Tibial nerve (tissue), 4 donors: ENCODE data around the gene RAB3B. TPM values are rescaled to one million over a fixed set of nuclear protein-coding genes. Genes with fewer than 3 reads are reported as not detected.

Source experiments
- DNase-seq, 2 donors: peaks; one replicate each; pipeline ENCODE4 v3.0.0-alpha.2; 2019; ENCODE audit warnings: low spot score in 2 of 2
- H3K27ac ChIP-seq, 4 donors: fragments of 200-600 bp; sonication (generic) in 3 of 4; one replicate each; pipeline ENCODE4 v1.5.1; 2017 to 2019; ENCODE audit warnings: mild to moderate bottlenecking in 1 of 4
- H3K27me3 ChIP-seq, 2 donors: fragments of 200-600 bp; sonication (generic) in 1 of 2; one replicate each; pipeline versions ENCODE4 v1.5.1 to v1.6.0; 2017 to 2019
- H3K36me3 ChIP-seq, 3 donors: fragments of 200-600 bp; sonication (generic); one replicate each; pipeline ENCODE4 v1.5.1; 2018 to 2019
- H3K4me1 ChIP-seq, 4 donors: fragments of 200-600 bp; sonication (generic) in 3 of 4; one replicate each; pipeline ENCODE4 v1.5.1; 2017 to 2019
- H3K4me3 ChIP-seq, 4 donors: fragments of 200-600 bp; sonication (generic) in 3 of 4; one replicate each; pipeline ENCODE4 v1.5.1; 2017 to 2019; ENCODE audit warnings: mild to moderate bottlenecking in 1 of 4, moderate library complexity in 1 of 4
- H3K9me3 ChIP-seq, 4 donors: fragments of 200-600 bp; sonication (generic) in 3 of 4; one replicate each; pipeline ENCODE4 v1.5.1; 2017 to 2019
- EP300 ChIP-seq, 2 donors: sonication (generic); formaldehyde crosslinking; IDR thresholded peaks; one replicate each; pipeline ENCODE4 v1.6.1; 2017; ENCODE audit warnings: antibody characterized with exemption in 2 of 2, mild to moderate bottlenecking in 1 of 2
- POLR2A ChIP-seq, 2 donors: fragments of 450-650 bp; IDR thresholded peaks; one replicate each; pipeline ENCODE4 v1.6.1; 2017; ENCODE audit warnings: antibody characterized with exemption in 2 of 2, mild to moderate bottlenecking in 2 of 2, moderate library complexity in 2 of 2
- WGBS, 2 donors: methylation state at CpG; one replicate each; pipeline ENCODE4 v1.1.5; 2018; 5-methylcytosine and 5-hydroxymethylcytosine counted together
- total RNA-seq, 4 donors: library from RNA; depleted of rRNA; stranded (reverse); fragments of >200 nt; gene quantifications; one replicate each; pipeline ENCODE4 v1.1.0, GENCODE V29; 2016
- TF ChIP-seq, protein P1 (sequence below), 5 experiments: fragments of 200-600 bp in 3 of 5; fragments of 450-650 bp in 2 of 5; sonication (generic) in 3 of 5; IDR thresholded peaks; one replicate each; pipeline ENCODE4 v1.5.1; 2016 to 2019; ENCODE audit warnings: antibody characterized with exemption in 5 of 5, mild to moderate bottlenecking in 3 of 5, moderate library complexity in 2 of 5

The RAB3B gene
- total RNA-seq, 4 donors from 2014 or later, result under 0.01 to 0.39 TPM; not detected in 2

- WGBS, 2 donors, result 54 to 59% methylated on average over 2 of the region's 2 CpGs
- no peak overlapping the region for H3K27ac ChIP-seq
- H3K4me3 ChIP-seq, result no peak overlapping the region
- H3K27me3 ChIP-seq, result peaks cover 0 to 15% of the 10 kb centered on the region in 2 donors
- TF ChIP-seq POLR2A (IDR thresholded peaks at IDR 0.05), result no peak
- TF ChIP-seq, protein P1, sequence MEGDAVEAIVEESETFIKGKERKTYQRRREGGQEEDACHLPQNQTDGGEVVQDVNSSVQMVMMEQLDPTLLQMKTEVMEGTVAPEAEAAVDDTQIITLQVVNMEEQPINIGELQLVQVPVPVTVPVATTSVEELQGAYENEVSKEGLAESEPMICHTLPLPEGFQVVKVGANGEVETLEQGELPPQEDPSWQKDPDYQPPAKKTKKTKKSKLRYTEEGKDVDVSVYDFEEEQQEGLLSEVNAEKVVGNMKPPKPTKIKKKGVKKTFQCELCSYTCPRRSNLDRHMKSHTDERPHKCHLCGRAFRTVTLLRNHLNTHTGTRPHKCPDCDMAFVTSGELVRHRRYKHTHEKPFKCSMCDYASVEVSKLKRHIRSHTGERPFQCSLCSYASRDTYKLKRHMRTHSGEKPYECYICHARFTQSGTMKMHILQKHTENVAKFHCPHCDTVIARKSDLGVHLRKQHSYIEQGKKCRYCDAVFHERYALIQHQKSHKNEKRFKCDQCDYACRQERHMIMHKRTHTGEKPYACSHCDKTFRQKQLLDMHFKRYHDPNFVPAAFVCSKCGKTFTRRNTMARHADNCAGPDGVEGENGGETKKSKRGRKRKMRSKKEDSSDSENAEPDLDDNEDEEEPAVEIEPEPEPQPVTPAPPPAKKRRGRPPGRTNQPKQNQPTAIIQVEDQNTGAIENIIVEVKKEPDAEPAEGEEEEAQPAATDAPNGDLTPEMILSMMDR (IDR thresholded peaks at IDR 0.05), result no peak
- TF ChIP-seq EP300 (IDR thresholded peaks at IDR 0.05), result no peak
- no peaks in the 10 kb centered on the region for H3K36me3 ChIP-seq
- no peaks in the 10 kb centered on the region for H3K9me3 ChIP-seq
- DNase-seq, result no peak
- no peaks in the 10 kb centered on the region for H3K4me1 ChIP-seq
Measured at GRCh38 chr1:51961231-51961630, 29.3 kb downstream of the RAB3B start.

DNA sequence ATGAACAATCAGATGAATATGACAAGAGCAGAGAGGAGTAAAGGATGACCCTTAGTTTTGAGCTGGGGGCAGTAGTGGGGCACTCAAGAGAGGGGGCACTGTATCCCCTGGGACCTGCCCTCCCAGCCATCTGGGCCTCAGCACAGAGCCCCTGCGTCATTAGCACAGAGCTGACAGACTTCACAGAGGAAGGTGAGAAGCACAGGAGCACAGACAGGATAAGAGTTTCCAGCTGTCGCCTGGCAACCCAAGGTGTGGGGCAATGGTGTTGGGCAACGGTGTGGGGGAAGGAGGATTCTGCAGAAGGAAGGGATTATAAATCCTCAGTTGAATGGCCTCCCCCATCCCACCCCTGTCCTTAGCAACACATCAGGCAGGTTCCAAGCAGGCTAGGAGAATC, 30.2 kb downstream of the RAB3B start:
- TF ChIP-seq POLR2A (IDR thresholded peaks at IDR 0.05) (no peak), EP300 (IDR thresholded peaks at IDR 0.05) (no peak)
- TF ChIP-seq, protein P1 (IDR thresholded peaks at IDR 0.05), result no peak
- Histone ChIP-seq H3K4me1 (no peaks in the 10 kb centered on the region), H3K36me3 (no peaks in the 10 kb centered on the region), H3K27me3 (peaks cover 0 to 15% of the 10 kb centered on the region in 2 donors), H3K9me3 (no peaks in the 10 kb centered on the region), H3K4me3 (no peak overlapping the region), H3K27ac (no peak overlapping the region)
- no peak for DNase-seq
- 45 to 54% methylated on average over 3 of the region's 3 CpGs for WGBS, 2 donors

GRCh38 chr1:51958824-51959223, 31.7 kb downstream of the RAB3B start:
- TF ChIP-seq, protein P1 (IDR thresholded peaks at IDR 0.05), result no peak
- TF ChIP-seq EP300 (IDR thresholded peaks at IDR 0.05), result no peak
- TF ChIP-seq POLR2A (IDR thresholded peaks at IDR 0.05), result no peak
- H3K27ac ChIP-seq, result no peak overlapping the region

GRCh38 chr1:51957618-51958017, 32.9 kb downstream of the RAB3B start:
- Histone ChIP-seq H3K27ac (no peak overlapping the region), H3K36me3 (no peaks in the 10 kb centered on the region), H3K27me3 (peaks cover 0 to 15% of the 10 kb centered on the region in 2 donors), H3K9me3 (no peaks in the 10 kb centered on the region), H3K4me3 (no peak overlapping the region), H3K4me1 (no peaks in the 10 kb centered on the region)
- no peak for DNase-seq
- no peak for TF ChIP-seq POLR2A (IDR thresholded peaks at IDR 0.05)
- TF ChIP-seq, protein P1 (IDR thresholded peaks at IDR 0.05), result no peak
- no peak for TF ChIP-seq EP300 (IDR thresholded peaks at IDR 0.05)
- 35 to 45% methylated on average over 7 of the region's 7 CpGs for WGBS, 2 donors

More at GRCh38 chr1:51958824-51959223, 31.7 kb downstream of the RAB3B start:
- no peak overlapping the region for H3K4me3 ChIP-seq
- no peak for DNase-seq
- no peaks in the 10 kb centered on the region for H3K4me1 ChIP-seq
- H3K27me3 ChIP-seq, result peaks cover 0 to 15% of the 10 kb centered on the region in 2 donors
- 92 to 95% methylated on average over 3 of the region's 3 CpGs for WGBS, 2 donors
- no peaks in the 10 kb centered on the region for H3K36me3 ChIP-seq
- no peaks in the 10 kb centered on the region for H3K9me3 ChIP-seq

GRCh38 chr1:51956528-51957509, 33.7 kb downstream of the RAB3B start:
- DNase-seq, result no peak
- no peaks in the 10 kb centered on the region for H3K4me1 ChIP-seq
- H3K36me3 ChIP-seq, result no peaks in the 10 kb centered on the region
- H3K27me3 ChIP-seq, result peaks cover 0 to 11% of the 10 kb centered on the region in 2 donors
- WGBS, 2 donors, result 36 to 40% methylated on average over 8 of the region's 8 CpGs
- H3K9me3 ChIP-seq, result no peaks in the 10 kb centered on the region
- TF ChIP-seq EP300 (IDR thresholded peaks at IDR 0.05) (no peak), POLR2A (IDR thresholded peaks at IDR 0.05) (no peak)
- TF ChIP-seq, protein P1 (IDR thresholded peaks at IDR 0.05), result no peak
- H3K27ac ChIP-seq, result no peak overlapping the region
- no peak overlapping the region for H3K4me3 ChIP-seq
